Measurements from ENCODE around the gene ADGRV1.

Gene ADGRV1

GRCh38 chr5:90991201-90991600 lies 432.6 kb downstream of the ADGRV1 start:
- no peak for DNase-seq
- no peaks in the 10 kb centered on the region for H3K27me3 ChIP-seq (ENCODE audit: insufficient read depth, low read length)
- H4K91ac ChIP-seq (ENCODE audit: low read depth, low read length): no peak overlapping the region
- H3K14ac ChIP-seq (ENCODE audit: low read length): no peak overlapping the region
- no peak overlapping the region for H2BK5ac ChIP-seq (ENCODE audit: low read depth, low read length, poor library complexity)
- no peak overlapping the region for H3K23ac ChIP-seq (ENCODE audit: low read length)
- H2AFZ ChIP-seq (ENCODE audit: insufficient read depth, low read length, poor library complexity): no peak overlapping the region
- H4K8ac ChIP-seq (ENCODE audit: low read depth, low read length): no peak overlapping the region
- no peaks in the 10 kb centered on the region for H3K79me2 ChIP-seq (ENCODE audit: control insufficient read depth, insufficient read depth, low read length, poor library complexity)
- H3K79me1 ChIP-seq (ENCODE audit: low read length): no peaks in the 10 kb centered on the region
- no peak overlapping the region for H3K4me3 ChIP-seq (ENCODE audit: low read depth, low read length)
- H3K9me3 ChIP-seq (ENCODE audit: insufficient read depth, low read depth, low read length): peaks cover 1% of the 10 kb centered on the region
- no peak overlapping the region for H4K12ac ChIP-seq (ENCODE audit: low read depth, low read length)
- no peaks in the 10 kb centered on the region for H3K4me1 ChIP-seq (ENCODE audit: control insufficient read depth in 1 of 2, insufficient read depth in 2 of 2, low read length in 2 of 2)
- H3K27ac ChIP-seq (ENCODE audit: low read depth, low read length): no peak overlapping the region
- no CpG with 5 or more reads among the region's 1 CpG for WGBS (ENCODE audit: extremely low coverage, insufficient coverage, insufficient read length)
- H2AK5ac ChIP-seq (ENCODE audit: low read length): no peak overlapping the region
- no peak overlapping the region for H3K18ac ChIP-seq (ENCODE audit: low read length)
- H3K36me3 ChIP-seq (ENCODE audit: control insufficient read depth in 1 of 2, insufficient read depth in 2 of 2, low read length in 2 of 2): peaks cover 0 to 1% of the 10 kb centered on the region in 2 experiments
- no peak overlapping the region for H3K9ac ChIP-seq (ENCODE audit: low read length)
- H2BK12ac ChIP-seq (ENCODE audit: low read length): no peak overlapping the region
- H2BK120ac ChIP-seq (ENCODE audit: insufficient read depth, low read length, poor library complexity): no peak overlapping the region
- H3K4me2 ChIP-seq (ENCODE audit: low read length): no peak overlapping the region
- H3K4ac ChIP-seq (ENCODE audit: low read depth, low read length): no peak overlapping the region

DNA sequence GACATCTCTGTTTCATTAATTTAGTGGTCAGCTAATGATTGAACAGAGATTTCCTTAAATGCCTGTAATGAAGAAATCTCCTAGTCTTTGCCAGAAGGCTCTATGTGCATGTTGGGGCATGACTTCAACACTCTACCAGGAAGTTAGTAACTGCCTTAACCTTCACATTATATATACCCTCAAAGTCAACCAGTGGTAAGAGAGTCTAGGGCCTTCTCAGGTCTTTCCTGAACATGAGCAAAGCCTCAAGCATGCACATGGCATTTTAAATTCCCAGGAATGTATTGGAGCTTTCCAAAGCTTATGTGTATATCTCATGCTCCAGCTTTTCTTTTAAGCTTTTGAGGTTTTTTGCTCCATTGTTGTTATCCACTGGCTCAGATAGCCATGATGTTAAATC lies 436.2 kb downstream of the ADGRV1 start:
- H3K27ac ChIP-seq (ENCODE audit: low read depth, low read length): no peak overlapping the region
- no peak overlapping the region for H2AFZ ChIP-seq (ENCODE audit: insufficient read depth, low read length, poor library complexity)
- DNase-seq: no peak
- no peak overlapping the region for H3K14ac ChIP-seq (ENCODE audit: low read length)
- no peak overlapping the region for H3K4me3 ChIP-seq (ENCODE audit: low read depth, low read length)
- no peak overlapping the region for H4K91ac ChIP-seq (ENCODE audit: low read depth, low read length)
- no peaks in the 10 kb centered on the region for H3K27me3 ChIP-seq (ENCODE audit: insufficient read depth, low read length)
- no peak overlapping the region for H2BK5ac ChIP-seq (ENCODE audit: low read depth, low read length, poor library complexity)
- H3K9ac ChIP-seq (ENCODE audit: low read length): no peak overlapping the region
- H4K12ac ChIP-seq (ENCODE audit: low read depth, low read length): no peak overlapping the region
- H3K4me1 ChIP-seq (ENCODE audit: control insufficient read depth in 1 of 2, insufficient read depth in 2 of 2, low read length in 2 of 2): no peaks in the 10 kb centered on the region
- no peak overlapping the region for H2BK120ac ChIP-seq (ENCODE audit: insufficient read depth, low read length, poor library complexity)
- no peak overlapping the region for H2BK12ac ChIP-seq (ENCODE audit: low read length)
- no peak overlapping the region for H2AK5ac ChIP-seq (ENCODE audit: low read length)
- H3K4me2 ChIP-seq (ENCODE audit: low read length): no peak overlapping the region
- no peak overlapping the region for H3K23ac ChIP-seq (ENCODE audit: low read length)
- no peaks in the 10 kb centered on the region for H3K79me2 ChIP-seq (ENCODE audit: control insufficient read depth, insufficient read depth, low read length, poor library complexity)
- H3K36me3 ChIP-seq (ENCODE audit: control insufficient read depth in 1 of 2, insufficient read depth in 2 of 2, low read length in 2 of 2): peaks cover 0 to 1% of the 10 kb centered on the region in 2 experiments
- H3K18ac ChIP-seq (ENCODE audit: low read length): no peak overlapping the region
- no peak overlapping the region for H4K8ac ChIP-seq (ENCODE audit: low read depth, low read length)
- H3K4ac ChIP-seq (ENCODE audit: low read depth, low read length): no peak overlapping the region
- peaks cover 1% of the 10 kb centered on the region for H3K9me3 ChIP-seq (ENCODE audit: insufficient read depth, low read depth, low read length)
- H3K79me1 ChIP-seq (ENCODE audit: low read length): no peaks in the 10 kb centered on the region

DNA sequence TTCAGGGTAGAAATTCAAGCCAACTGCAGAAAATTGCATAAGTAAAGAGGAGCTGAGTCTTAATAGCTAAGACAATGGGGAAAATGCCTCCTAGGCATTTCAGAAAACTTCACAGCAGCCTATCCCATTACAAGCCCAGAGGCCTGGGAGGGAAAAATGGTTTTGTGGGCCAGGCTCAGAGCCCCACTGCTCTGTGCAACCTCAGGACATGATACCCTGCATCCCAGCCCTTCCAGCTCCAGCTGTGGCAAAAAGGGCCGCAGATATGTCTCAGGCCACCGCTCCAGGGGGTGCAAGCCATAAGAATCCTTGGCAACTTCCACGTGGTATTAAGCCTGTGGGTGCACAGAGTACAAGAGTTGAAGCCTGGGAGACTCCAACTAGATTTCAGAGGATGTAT lies 437.5 kb downstream of the ADGRV1 start:
- no peak overlapping the region for H3K14ac ChIP-seq (ENCODE audit: low read length)
- H3K18ac ChIP-seq (ENCODE audit: low read length): no peak overlapping the region
- no CpG with 5 or more reads among the region's 3 CpGs for WGBS (ENCODE audit: extremely low coverage, insufficient coverage, insufficient read length)
- H2BK5ac ChIP-seq (ENCODE audit: low read depth, low read length, poor library complexity): no peak overlapping the region
- no peak overlapping the region for H2AFZ ChIP-seq (ENCODE audit: insufficient read depth, low read length, poor library complexity)
- no peak overlapping the region for H3K23ac ChIP-seq (ENCODE audit: low read length)
- no peak overlapping the region for H2BK120ac ChIP-seq (ENCODE audit: insufficient read depth, low read length, poor library complexity)
- no peak overlapping the region for H3K27ac ChIP-seq (ENCODE audit: low read depth, low read length)
- no peak overlapping the region for H4K12ac ChIP-seq (ENCODE audit: low read depth, low read length)
- H4K8ac ChIP-seq (ENCODE audit: low read depth, low read length): no peak overlapping the region
- H4K91ac ChIP-seq (ENCODE audit: low read depth, low read length): no peak overlapping the region
- no peak for DNase-seq
- no peak overlapping the region for H3K4me2 ChIP-seq (ENCODE audit: low read length)
- H3K79me2 ChIP-seq (ENCODE audit: control insufficient read depth, insufficient read depth, low read length, poor library complexity): no peaks in the 10 kb centered on the region
- H3K9ac ChIP-seq (ENCODE audit: low read length): no peak overlapping the region
- H3K4me3 ChIP-seq (ENCODE audit: low read depth, low read length): no peak overlapping the region
- no peak overlapping the region for H2BK12ac ChIP-seq (ENCODE audit: low read length)
- no peak overlapping the region for H3K4ac ChIP-seq (ENCODE audit: low read depth, low read length)
- no peaks in the 10 kb centered on the region for H3K79me1 ChIP-seq (ENCODE audit: low read length)
- no peaks in the 10 kb centered on the region for H3K4me1 ChIP-seq (ENCODE audit: control insufficient read depth in 1 of 2, insufficient read depth in 2 of 2, low read length in 2 of 2)
- H2AK5ac ChIP-seq (ENCODE audit: low read length): no peak overlapping the region
- no peaks in the 10 kb centered on the region for H3K27me3 ChIP-seq (ENCODE audit: insufficient read depth, low read length)
- H3K9me3 ChIP-seq (ENCODE audit: insufficient read depth, low read depth, low read length): peaks cover 1% of the 10 kb centered on the region
- H3K36me3 ChIP-seq (ENCODE audit: control insufficient read depth in 1 of 2, insufficient read depth in 2 of 2, low read length in 2 of 2): no peaks in the 10 kb centered on the region

DNA sequence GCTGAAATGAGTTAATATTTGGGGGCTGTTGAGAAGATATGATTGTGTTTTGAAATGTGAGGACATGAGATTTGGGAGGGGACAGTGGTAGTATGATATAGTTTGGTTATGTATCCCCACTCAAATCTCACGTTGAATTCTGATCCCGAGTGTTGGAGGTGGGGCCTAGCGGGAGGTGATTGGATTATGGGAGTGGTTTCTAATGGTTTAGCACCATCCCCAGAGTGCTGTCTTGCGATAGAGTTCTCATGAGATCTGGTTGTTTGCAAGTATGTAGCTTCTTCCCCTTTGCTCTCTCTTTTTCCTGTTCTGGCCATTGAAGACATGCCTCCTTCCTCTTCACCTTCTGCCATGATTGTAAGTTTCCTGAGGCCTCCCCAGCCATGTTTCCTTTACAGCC lies 438.5 kb downstream of the ADGRV1 start:
- no peak overlapping the region for H4K91ac ChIP-seq (ENCODE audit: low read depth, low read length)
- H3K4me1 ChIP-seq (ENCODE audit: control insufficient read depth in 1 of 2, insufficient read depth in 2 of 2, low read length in 2 of 2): no peaks in the 10 kb centered on the region
- no peaks in the 10 kb centered on the region for H3K27me3 ChIP-seq (ENCODE audit: insufficient read depth, low read length)
- H2AFZ ChIP-seq (ENCODE audit: insufficient read depth, low read length, poor library complexity): no peak overlapping the region
- H3K79me2 ChIP-seq (ENCODE audit: control insufficient read depth, insufficient read depth, low read length, poor library complexity): no peaks in the 10 kb centered on the region
- H3K9ac ChIP-seq (ENCODE audit: low read length): no peak overlapping the region
- H3K9me3 ChIP-seq (ENCODE audit: insufficient read depth, low read depth, low read length): peaks cover 1% of the 10 kb centered on the region
- no CpG with 5 or more reads among the region's 4 CpGs for WGBS (ENCODE audit: extremely low coverage, insufficient coverage, insufficient read length)
- H3K23ac ChIP-seq (ENCODE audit: low read length): no peak overlapping the region
- H2BK12ac ChIP-seq (ENCODE audit: low read length): no peak overlapping the region
- H2AK5ac ChIP-seq (ENCODE audit: low read length): no peak overlapping the region
- no peak overlapping the region for H2BK5ac ChIP-seq (ENCODE audit: low read depth, low read length, poor library complexity)
- H3K14ac ChIP-seq (ENCODE audit: low read length): no peak overlapping the region
- no peak overlapping the region for H3K4me3 ChIP-seq (ENCODE audit: low read depth, low read length)
- no peak overlapping the region for H3K4me2 ChIP-seq (ENCODE audit: low read length)
- no peak overlapping the region for H3K4ac ChIP-seq (ENCODE audit: low read depth, low read length)
- no peak overlapping the region for H2BK120ac ChIP-seq (ENCODE audit: insufficient read depth, low read length, poor library complexity)
- no peak overlapping the region for H3K18ac ChIP-seq (ENCODE audit: low read length)
- no peak for DNase-seq
- no peak overlapping the region for H4K12ac ChIP-seq (ENCODE audit: low read depth, low read length)
- H3K79me1 ChIP-seq (ENCODE audit: low read length): no peaks in the 10 kb centered on the region
- no peaks in the 10 kb centered on the region for H3K36me3 ChIP-seq (ENCODE audit: control insufficient read depth in 1 of 2, insufficient read depth in 2 of 2, low read length in 2 of 2)
- no peak overlapping the region for H3K27ac ChIP-seq (ENCODE audit: low read depth, low read length)
- no peak overlapping the region for H4K8ac ChIP-seq (ENCODE audit: low read depth, low read length)

Measured in trophoblast cell (in vitro differentiated cells and primary cell).